KOPT-K1 (cell line): Measurements from ENCODE around the gene CLPTM1L.
A peak's percentile ranks its signal among the peaks of the same experiment; 100 is the strongest.
"Not testable (repeated sequence)": the region's sequence is repeated elsewhere in the genome, so short reads cannot be mapped to it uniquely, and the experiment has no call there.

Experiments
- H3K27ac ChIP-seq: fragments of 200-600 bp; sonication (generic); 2 replicates; pipeline ENCODE4 v1.5.1; 2016; ENCODE audit warnings: antibody characterized with exemption, mild to moderate bottlenecking, low read depth, low read length; ENCODE audit not compliant: poor library complexity, severe bottlenecking
- H3K36me3 ChIP-seq: fragments of 200-600 bp; sonication (generic); 2 replicates; pipeline ENCODE4 v1.5.1; 2017; ENCODE audit warnings: antibody characterized with exemption, mild to moderate bottlenecking, low read length, moderate library complexity; ENCODE audit not compliant: insufficient read depth
- H3K9me3 ChIP-seq: fragments of 200-600 bp; sonication (generic); 2 replicates; pipeline ENCODE4 v1.5.1; 2017; ENCODE audit warnings: antibody characterized with exemption, low read length, mild to moderate bottlenecking; ENCODE audit not compliant: insufficient read depth, poor library complexity, severe bottlenecking

CLPTM1L gene

DNA sequence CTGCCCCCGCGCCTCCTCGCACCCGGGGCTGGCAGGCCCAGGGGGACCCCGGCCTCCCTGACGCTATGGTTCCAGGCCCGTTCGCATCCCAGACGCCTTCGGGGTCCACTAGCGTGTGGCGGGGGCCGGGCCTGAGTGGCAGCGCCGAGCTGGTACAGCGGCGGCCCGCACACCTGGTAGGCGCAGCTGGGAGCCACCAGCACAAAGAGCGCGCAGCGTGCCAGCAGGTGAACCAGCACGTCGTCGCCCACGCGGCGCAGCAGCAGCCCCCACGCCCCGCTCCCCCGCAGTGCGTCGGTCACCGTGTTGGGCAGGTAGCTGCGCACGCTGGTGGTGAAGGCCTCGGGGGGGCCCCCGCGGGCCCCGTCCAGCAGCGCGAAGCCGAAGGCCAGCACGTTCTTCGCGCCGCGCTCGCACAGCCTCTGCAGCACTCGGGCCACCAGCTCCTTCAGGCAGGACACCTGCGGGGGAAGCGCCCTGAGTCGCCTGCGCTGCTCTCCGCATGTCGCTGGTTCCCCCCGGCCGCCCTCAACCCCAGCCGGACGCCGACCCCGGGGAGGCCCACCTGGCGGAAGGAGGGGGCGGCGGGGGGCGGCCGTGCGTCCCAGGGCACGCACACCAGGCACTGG lies 50.6 kb downstream of the CLPTM1L start:
- Histone ChIP-seq H3K9me3 (no peaks in the 10 kb centered on the region), H3K36me3 (no peaks in the 10 kb centered on the region), H3K27ac (peak overlapping the region; percentile 9)

GRCh38 chr5:1293416-1294205 lies 51.3 kb downstream of the CLPTM1L start:
- Histone ChIP-seq H3K36me3 (no peaks in the 10 kb centered on the region), H3K27ac (no peak overlapping the region), H3K9me3 (peaks cover 4% of the 10 kb centered on the region)

- Histone ChIP-seq H3K27ac (no peak overlapping the region), H3K36me3 (no peaks in the 10 kb centered on the region), H3K9me3 (peaks cover 11% of the 10 kb centered on the region)
Observed at GRCh38 chr5:1292846-1293415, 52.0 kb downstream of the CLPTM1L start.

- H3K9me3 ChIP-seq, result peaks cover 11% of the 10 kb centered on the region
- H3K27ac ChIP-seq, result no peak overlapping the region
- no peaks in the 10 kb centered on the region for H3K36me3 ChIP-seq
Observed at GRCh38 chr5:1292139-1292538, 52.8 kb downstream of the CLPTM1L start.

DNA sequence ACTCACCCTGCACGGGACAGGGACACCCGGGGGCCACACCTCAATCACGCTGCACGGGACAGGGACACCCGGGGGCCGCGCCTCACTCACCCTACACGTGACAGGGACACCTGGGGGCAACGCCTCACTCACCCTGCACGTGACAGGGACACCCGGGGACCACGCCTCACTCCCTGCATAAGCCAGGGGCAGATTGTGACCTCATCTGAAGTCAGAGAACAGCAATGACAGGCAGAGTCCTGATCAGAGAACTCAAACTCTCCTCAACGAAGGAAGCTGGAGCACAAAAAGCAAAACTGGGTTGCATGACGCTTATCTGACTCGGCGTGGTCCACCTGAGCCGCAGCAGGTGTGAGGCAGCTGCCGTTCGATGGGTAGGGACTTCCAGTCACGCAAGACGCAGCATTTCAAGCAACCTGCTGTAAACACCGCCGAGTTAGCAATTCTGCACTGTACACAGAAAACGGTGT lies 53.3 kb downstream of the CLPTM1L start:
- no peak overlapping the region for H3K27ac ChIP-seq
- peaks cover 11% of the 10 kb centered on the region for H3K9me3 ChIP-seq
- no peaks in the 10 kb centered on the region for H3K36me3 ChIP-seq

- peaks cover 11% of the 10 kb centered on the region for H3K9me3 ChIP-seq
- H3K27ac ChIP-seq, H3K36me3 ChIP-seq: not testable (repeated sequence)
Observed at GRCh38 chr5:1290956-1291355, 53.9 kb downstream of the CLPTM1L start.

GRCh38 chr5:1289559-1289958 lies 55.3 kb downstream of the CLPTM1L start:
- not testable (repeated sequence) for H3K36me3 ChIP-seq, H3K27ac ChIP-seq
- peaks cover 11% of the 10 kb centered on the region for H3K9me3 ChIP-seq

GRCh38 chr5:1288439-1289335 lies 56.2 kb downstream of the CLPTM1L start:
- H3K27ac ChIP-seq, result no peak overlapping the region
- H3K36me3 ChIP-seq, result no peaks in the 10 kb centered on the region; the same call in 1 of the 2 replicates

GRCh38 chr5:1285883-1286291 lies 59.0 kb downstream of the CLPTM1L start:
- no peaks in the 10 kb centered on the region; the same call in 1 of the 2 replicates for H3K36me3 ChIP-seq
- H3K27ac ChIP-seq, result no peak overlapping the region
- peaks cover 11% of the 10 kb centered on the region for H3K9me3 ChIP-seq

More at GRCh38 chr5:1288439-1289335, 56.2 kb downstream of the CLPTM1L start:
- H3K9me3 ChIP-seq, result peaks cover 11% of the 10 kb centered on the region

GRCh38 chr5:1285141-1285540 lies 59.8 kb downstream of the CLPTM1L start:
- Histone ChIP-seq H3K27ac (no peak overlapping the region), H3K9me3 (peaks cover 11% of the 10 kb centered on the region), H3K36me3 (no peaks in the 10 kb centered on the region; the same call in 1 of the 2 replicates)

DNA sequence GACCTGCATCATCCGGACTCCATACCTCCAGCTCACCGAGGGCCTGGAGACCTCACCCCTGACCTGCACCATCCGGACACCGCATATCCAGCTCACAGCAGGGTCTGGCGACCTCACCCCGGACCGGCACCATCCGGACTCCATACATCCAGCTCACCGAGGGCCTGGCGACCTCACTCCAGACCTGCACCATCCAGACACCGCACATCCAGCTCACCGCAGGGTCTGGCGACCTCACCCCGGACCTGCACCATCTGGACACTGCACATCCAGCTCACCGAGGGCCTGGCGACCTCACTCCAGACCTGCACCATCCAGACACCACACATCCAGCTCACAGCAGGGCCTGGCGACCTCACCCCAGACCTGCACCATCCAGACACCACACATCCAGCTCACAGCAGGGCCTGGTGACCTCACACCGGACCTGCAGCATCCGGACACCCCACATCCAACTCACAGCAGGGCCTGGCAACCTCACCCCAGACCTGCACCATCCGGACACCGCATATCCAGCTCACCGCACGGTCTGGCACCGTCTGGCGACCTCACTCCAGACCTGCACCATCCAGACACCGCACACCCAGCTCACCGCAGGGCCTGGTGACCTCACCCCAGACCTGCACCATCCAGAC lies 60.4 kb downstream of the CLPTM1L start:
- peaks cover 11% of the 10 kb centered on the region for H3K9me3 ChIP-seq
- H3K36me3 ChIP-seq, H3K27ac ChIP-seq: not testable (repeated sequence)

DNA sequence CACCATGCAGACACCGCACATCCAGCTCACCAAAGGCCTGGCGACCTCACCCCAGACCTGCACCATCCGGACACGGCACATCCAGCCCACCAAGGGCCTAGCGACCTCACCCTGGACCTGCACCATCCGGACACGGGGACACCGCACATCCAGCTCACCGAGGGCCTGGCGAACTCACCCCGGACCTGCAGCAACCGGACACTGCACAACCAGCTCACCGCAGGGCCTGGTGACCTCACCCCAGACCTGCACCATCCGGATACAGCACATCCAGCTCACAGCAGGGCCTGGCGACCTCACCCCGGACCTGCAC lies 61.2 kb downstream of the CLPTM1L start:
- H3K36me3 ChIP-seq, H3K27ac ChIP-seq, H3K9me3 ChIP-seq: not testable (repeated sequence)

- H3K9me3 ChIP-seq, H3K27ac ChIP-seq, H3K36me3 ChIP-seq: not testable (repeated sequence)
Observed at GRCh38 chr5:1282993-1283728, 61.7 kb downstream of the CLPTM1L start.
